HG03354 (cell line): ENCODE measurements around the gene CREG2.
"Not testable (repeated sequence)": the region's sequence is repeated elsewhere in the genome, so short reads cannot be mapped to it uniquely, and the experiment has no call there.

Source experiments
- ATAC-seq: cut with Tn5 transposase; IDR thresholded peaks from one replicate; pipeline ENCODE4 v1.9.1; 2021; ENCODE audit warnings: mild to moderate bottlenecking; ENCODE audit not compliant: unreplicated experiment, poor library complexity, severe bottlenecking

Gene CREG2

DNA sequence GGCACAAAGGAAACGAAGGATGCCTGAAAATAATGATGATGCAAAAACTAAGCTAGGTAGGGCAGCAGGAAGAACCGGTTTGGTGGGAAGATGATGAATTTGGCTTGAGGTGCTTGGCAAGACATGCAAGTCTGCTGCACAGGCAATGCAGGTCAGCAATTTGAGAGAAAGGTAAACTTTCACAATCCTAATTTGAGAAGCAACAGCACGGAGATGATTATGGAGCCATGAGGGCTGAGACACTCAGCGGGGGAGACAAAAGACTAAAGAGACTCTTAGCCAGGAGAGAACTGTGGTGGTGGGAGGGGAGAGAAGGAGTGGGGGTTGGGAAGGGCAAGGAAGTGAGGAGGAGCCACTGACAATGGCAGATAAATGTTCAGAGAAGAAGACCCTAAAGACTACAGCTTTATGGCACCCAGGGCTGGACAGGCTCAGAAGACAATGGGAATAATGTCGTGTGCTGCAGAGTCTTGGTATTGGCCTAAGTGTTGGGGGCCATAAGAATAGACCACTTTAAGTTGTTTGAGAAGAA is 59.4 kb downstream of the CREG2 start:
- ATAC-seq = no peak

DNA sequence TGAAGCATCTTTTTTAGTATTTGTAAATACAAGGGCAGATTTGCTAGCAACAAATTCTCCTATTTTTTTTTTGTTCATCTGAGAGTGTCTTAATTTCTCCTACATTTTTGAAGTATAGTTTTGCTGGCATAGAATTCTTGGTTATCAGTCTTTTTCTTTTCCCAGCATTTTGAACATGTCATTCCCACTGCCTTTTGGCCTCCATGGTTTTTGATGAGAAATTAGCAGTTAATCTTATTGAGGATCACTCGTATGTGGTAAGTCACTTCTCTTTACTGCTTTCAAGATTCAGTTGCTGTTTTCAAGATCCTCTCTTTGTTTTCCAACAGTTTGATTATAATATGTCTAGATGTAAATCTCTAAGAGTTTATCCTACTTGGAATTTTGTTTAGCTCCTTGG is 61.9 kb downstream of the CREG2 start:
- ATAC-seq = no peak

DNA sequence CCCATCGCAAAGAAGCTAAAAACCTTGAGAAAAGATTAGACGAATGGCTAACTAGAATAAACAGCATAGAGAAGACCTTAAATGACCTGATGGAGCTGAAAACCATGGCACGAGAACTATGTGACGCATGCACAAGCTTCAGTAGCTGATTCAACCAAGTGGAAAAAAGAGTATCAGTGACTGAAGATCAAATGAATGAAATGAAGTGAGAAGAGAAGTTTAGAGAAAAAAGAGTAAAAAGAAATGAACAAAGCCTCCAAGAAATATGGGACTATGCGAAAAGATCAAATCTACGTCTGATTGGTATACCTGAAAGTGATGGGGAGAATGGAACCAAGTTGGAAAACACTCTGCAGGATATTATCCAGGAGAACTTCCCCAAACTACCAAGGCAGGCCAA is 70.7 kb downstream of the CREG2 start:
- ATAC-seq = not testable (repeated sequence)

DNA sequence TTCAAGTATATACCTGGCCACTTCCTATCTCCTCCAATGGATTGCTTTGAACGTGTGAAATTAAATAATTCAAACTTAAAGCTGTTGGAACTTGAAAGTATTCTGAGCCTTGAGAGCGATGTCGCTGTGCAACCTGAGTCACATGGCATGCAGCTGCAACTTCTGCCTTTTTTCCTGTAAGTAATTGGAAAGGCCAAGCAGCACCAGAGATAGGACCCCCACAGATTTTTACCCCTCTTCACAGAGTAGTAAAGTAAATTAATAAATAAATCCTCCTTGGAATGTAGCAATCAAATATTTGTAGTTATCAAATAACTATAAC is 75.6 kb downstream of the CREG2 start:
- ATAC-seq = no peak

DNA sequence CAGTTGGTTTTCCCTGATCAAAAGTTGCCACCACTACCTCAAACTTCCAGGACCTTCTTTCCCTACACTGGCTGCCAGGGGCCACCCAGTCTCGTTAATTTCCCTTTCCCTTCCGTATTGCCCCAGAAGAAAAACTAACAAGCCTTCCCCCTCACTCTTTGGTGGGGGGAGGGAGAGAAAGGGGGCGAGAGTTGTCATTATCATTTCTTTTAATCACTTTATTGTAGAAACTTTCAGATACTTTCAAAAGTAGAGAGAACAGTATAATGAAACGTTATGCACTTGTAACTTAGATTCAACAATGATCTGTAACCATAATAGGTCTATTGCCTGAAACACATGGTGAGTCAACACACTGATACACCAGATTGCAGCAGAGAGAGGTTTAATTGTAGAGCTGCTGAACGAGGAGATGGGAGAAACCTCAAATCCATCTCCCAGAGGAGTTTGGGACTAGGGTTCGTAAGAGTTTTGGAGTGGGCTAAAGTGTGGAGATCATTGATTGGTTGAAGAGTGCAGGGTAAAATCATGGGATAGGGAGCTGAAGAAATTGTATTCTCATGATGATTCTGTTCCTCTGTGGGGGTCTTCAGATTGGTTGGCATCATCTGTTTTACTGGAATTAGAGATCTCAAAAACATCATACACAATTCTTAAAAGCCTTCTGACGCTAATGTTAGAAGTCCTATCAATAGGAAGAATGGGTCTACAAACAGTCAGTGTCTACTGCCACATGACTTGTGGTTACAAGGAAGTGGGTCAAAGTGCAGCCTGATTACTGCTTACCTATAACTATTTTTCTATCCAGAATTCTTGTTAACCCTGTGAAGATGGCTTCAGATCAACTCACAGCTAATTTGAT is 76.2 kb downstream of the CREG2 start:
- ATAC-seq = no peak

DNA sequence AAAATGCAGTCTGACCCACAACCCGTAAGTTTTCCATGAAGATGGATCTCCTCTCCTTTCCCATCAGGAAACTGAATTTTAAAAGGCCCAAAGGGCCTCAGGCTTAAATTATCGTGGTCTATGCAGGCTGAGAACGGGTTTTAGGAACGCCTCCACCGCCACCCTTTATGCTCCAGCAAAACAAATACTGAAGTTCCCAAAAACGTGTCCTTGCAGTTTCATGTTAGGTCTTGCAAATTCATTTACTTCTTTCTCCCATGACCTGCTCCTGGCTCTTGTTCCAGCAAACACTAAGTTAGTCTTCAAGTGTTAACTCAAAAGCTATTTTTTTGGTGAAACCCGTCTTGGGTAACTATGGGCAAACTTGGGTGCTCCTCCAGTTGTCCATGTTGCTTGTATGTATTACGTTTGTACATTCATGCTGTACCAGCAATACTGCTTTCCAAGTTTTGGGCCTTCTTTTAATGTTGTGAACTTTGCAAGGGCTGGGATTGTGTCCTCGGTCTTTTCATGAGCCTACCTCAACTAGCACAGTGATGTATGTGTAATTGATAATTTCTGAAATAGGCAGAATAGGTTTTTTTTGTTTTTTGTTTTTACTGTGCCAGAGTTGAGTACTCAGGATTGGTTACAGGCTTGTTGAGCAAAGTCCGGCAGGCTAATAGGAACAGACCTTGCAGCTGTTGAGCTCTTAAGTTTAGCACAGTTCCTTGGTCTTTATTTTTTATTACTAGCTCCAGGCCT is 77.0 kb downstream of the CREG2 start:
- no peak for ATAC-seq

DNA sequence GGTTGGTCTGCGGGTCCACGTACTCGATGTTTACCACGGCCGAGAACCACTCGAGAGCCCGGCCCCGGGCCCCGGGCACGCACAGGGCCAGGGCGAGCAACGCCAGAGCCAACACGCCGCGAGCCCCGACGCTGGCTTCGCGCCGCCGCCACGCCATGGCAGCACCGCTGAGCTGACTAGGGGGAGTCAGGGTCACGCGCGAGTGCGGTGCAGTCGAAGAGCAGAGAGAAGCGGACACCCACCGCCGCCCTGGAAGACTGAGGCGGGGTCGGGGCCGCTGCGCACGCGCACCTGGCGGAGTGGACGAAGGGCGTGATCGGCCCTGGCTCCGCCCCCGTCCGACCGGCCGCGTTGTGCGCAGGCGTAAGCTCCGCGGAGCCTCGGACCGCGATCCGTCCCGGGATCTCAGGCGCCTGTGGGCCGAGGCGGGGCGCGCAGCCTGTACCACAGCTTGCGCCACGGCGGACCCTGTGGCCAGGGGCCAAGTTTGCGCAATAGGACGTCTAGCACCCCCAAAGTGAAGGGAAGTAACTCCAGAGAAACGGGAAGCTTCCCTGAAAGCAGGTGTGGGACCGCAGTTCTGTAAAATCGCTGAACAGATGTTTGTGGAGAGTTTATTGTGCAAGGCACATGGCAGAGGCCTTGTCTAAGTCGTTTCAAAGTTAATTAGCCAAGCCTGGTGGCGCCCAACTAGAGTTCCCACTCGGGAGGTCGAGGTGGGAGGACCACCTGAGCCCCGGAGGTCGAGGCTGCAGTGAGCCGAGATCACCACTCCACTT is 78.7 kb downstream of the CREG2 start, which contains the start of gene RNF149:
TSS of gene RNF149 (minus strand) at position 270 of the 779 bp plus-strand sequence. CDS start at position 157, 113 bp downstream.
- peak; percentile 65 for ATAC-seq

DNA sequence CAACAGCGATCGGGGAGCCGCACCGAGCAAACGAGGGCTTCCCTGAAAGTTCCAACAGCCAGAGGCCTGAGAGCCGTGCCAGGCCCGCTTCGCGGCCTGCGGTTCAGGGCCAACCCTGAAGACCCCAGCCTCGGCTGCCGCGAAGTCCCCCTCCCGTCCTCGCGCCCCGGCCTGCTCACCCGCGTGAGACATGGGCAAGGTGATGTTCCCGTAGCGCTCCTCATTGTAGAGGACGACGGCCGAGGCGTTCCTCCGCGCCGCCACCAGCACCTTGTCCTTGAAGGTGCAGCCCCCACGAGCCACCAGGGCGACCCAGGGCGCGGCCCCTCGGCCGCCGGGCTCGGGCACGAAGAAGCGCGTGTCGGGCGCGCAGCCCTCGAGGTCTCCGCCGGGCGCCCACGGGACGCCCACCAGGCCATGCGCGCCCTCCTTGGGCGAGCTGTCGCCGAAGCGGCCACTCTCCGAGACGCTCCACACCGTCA is 79.3 kb downstream of the CREG2 start:
- peak; percentile 33 for ATAC-seq

DNA sequence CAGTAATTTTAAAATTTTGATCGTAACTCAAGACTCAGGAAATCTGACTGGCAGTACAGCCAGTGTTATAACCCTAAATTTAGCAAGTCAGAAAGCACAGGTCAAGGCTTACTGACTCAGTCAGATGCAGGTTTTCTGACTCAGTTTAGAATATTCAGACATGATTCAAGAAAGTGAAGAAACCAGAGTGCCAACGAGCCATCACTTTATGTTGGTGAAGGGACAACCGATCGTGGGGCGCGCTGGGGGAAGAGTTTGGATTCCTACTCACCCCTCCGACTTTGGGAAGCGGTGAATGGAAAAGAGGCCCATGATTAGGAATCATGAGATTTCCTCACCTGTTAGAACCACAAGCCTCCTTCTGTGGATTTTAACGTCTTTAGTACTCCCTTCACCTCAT is 79.8 kb downstream of the CREG2 start:
- ATAC-seq = no peak

DNA sequence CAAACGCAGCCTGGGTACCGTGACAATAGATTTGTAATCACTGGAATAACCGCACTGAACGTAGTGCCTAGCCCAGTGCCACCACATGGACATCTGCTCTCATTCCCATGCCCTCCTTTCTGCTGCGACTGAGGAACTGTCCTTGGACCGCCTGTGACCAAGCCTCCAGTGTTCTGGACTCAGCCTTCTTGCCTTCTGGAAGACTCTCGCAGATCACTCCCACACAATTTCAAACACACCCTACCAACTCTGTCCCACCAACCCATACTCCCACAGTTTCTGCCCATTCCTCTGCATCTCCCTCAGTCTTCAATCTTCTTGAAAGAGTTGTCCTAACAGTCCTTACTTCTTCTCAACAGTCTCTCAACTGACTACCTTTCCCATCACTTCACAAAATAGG is 80.9 kb downstream of the CREG2 start:
- ATAC-seq = peak; percentile 1

DNA sequence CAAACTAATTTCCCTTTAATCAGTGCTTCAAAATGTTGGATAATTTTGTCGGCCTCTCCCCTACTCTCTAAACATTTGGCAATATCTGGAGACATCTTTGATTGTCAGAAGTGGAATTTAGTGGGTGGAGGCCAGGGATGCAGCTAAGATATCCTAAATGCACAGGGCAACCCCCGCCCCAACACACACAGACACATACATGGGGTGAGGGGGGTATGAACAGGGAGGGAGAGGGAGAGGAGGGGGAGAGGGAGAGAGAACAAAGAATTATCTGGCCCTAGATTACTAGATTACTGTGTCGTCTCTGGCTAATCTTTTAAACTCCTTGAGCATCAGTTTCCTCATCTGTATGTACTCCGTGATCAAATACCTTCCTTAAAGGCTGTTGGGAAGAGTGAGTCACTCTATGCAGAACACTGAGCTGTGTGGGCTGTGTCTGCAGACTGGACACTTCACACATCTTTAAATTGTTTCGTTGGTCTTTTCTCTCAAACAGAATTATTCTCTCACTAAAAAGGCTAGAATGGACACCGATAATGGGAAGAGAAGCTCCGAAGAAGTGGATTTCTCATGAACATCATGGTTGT is 81.7 kb downstream of the CREG2 start:
- ATAC-seq = no peak

DNA sequence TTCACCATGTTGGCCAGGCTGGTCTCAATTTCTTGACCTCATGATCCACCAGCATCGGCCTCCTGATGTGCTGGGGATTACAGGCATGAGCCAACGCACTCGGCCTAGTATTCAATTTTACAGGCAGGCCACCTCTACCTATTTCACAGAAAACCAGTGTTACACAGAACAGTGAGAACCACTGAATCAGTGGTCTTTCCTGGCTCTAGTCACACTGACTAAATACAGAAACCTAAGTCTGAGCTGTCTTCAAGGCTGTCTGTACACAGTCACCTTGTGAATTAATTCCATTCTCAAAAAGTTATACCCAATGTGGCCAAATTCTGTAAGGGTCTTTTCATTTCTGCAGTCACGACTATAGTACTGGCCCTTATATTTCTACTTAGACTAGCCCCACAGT is 82.3 kb downstream of the CREG2 start:
- no peak for ATAC-seq

DNA sequence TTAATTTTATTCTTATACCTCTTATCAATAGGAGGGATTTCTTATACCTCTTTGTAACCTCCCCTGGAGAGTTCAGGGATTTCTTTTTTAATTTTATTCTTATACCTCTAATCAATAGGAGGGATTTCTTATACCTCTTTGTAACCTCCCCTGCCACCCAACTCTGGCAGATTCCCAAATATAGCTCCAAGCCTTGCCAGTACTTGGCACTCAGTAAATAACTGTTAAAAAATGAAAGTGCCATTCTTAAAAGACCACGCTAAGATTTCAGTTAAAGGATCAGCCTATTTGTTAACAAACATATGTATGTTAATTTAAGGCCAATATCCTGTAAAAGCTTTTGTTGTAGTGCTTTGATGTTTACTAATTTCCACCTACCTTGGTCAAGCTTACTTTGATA is 83.6 kb downstream of the CREG2 start:
- ATAC-seq = no peak

DNA sequence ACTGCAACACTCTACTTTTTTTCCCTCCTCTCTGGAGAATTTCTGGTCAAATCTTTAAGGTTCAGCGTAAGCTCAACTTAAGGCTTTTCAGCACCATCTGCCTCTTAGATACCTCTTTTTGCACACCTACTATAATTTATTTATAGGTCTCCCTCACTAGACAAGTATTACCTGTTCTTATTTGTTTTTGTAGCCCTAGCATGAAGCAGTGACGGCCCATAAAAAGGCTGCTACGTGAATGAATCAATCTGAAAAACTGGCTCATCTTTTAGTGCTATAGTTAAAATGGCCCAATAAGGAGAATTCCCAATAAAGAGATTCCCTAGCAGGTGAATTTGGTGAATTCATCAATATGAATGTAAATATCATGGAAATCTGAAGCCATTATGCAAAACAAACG is 85.3 kb downstream of the CREG2 start:
- ATAC-seq = no peak

DNA sequence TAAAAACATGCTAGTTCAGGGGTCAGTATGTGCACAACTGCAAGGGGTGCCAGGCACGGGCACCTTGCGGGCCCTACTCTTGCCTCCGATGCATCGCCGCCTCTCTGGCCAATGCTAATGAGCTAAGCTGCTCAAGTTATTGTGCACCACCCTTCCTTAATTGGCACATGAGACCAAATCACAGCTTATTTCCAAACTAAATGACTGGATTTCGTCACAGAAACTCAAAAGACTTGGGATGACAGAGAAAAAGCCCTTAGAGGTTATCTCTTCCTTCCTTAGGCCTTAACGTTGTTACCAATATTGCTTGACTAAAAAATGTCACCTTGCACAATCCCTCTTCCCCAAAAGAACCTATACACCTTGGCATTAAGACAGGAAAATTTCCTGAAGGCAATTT is 86.5 kb downstream of the CREG2 start:
- no peak for ATAC-seq

DNA sequence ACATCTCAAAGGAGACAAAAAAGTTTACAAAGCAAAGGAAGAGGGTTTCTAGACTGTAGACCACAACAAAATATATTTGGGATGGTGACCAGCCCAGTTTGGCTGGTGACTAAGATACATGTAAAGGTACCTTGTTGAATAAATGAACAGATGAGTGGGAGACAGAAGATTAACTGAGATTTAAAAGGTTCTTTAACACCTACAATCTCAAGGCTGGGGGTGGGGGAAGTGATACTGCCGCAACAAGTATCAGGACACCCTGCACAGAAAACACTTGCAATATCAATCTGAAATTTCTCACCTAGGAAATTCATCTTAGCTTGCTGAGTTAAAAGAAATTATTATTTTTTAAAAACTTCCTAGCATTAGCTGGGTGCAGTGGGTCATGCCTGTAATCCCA is 87.1 kb downstream of the CREG2 start:
- no peak for ATAC-seq

DNA sequence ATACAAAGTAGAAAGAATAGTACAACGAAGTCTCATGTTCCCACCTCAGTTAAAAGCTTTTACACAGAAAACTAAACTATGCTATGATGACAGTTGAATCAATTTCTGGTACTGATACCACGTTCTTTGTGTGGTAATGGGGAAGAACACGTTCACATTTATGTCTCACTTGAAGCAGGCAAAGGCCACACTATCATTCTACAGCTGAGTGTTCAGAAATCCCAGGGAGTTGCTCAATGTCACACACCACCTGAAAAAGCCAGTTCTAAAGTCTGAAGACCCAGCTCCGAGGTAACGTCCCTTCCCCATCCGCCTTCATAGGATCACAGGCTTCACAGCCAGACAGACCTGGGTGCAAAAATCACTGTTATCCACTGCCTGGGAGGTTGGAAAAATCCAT is 87.7 kb downstream of the CREG2 start:
- no peak for ATAC-seq

DNA sequence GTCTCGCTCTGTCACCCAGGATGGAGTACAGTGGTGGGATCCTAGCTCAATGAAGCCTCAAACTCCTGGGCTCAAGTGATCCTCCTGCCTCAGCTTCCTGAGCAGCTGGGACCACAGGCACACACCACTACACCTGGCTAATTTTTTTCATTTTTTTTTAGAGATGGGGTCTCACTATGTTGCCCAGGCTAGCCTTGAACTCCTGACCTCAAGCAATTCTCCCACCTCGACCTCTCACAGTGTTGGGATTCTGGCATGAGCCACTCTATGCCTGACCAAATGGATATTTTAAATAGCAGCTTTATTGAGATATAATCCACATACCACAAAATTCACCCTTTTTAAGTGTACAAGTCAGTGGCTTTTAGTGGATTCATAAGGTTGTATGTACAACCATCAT is 89.9 kb downstream of the CREG2 start:
- ATAC-seq = no peak

DNA sequence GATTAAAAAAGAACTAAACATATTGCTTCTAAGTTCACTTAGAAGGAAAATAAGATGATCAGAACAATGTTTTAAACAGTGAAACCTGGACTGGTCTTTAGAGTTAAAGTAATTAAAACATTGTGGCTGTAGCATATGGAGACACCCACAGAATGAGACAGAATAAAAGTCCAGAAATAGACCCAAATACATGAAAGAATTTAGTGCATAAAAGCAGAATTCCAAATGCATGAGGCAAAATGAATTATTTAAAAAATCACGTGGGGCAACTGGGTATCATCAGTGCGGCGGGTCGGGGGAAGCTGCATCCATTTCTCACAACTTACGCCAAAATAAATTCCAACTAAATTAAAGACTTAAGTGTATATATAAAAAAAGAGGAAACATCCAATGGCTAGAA is 90.9 kb downstream of the CREG2 start:
- no peak for ATAC-seq

DNA sequence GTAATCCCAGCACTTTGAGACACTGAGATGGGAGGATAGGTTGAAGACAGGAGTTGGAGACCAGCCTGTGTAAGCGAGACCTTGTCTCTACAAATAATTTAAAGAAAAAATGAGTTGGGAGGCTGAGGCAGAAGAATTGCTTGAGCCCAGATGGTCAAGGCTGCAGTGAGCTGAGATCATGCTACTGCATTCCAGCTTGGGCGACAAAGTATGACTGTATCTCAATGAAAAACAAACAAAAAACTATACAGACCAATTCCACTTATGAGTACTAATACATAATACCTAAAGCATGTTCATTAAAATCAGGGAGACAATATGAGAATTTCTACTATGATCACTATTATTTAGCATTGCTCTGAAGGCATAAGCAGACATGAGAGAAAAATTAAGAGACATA is 91.4 kb downstream of the CREG2 start:
- ATAC-seq = no peak
